ENCODE data around the gene TEFM.
"Not testable (repeated sequence)": the region's sequence is repeated elsewhere in the genome, so short reads cannot be mapped to it uniquely, and the experiment has no call there.

TEFM gene

GRCh38 chr17:30915833-30916611 is 10.0 kb upstream of the TEFM start:
- CTCF ChIA-PET: interaction anchor here (0.7 kb wide), 1 partner anchor 10 kb away, joined by 3 read pairs; the partner anchor contains the start of gene TEFM
- POLR2A ChIA-PET: interaction anchor here (1.4 to 2.4 kb wide), 2 partner anchors 9 to 17 kb away, joined by 5 to 21 read pairs; partner anchors contain the start of gene TEFM
- no peak for DNase-seq (ENCODE audit: extremely low spot score)
- no peak for TF ChIP-seq TARDBP (IDR thresholded peaks at IDR 0.05)
- no peak for TF ChIP-seq HDGF (IDR thresholded peaks at IDR 0.05; ENCODE audit: borderline replicate concordance)

GRCh38 chr17:30913955-30914354 is 7.9 kb upstream of the TEFM start:
- POLR2A ChIA-PET: interaction anchor here (2.4 kb wide), 1 partner anchor 7 kb away, joined by 21 read pairs; the partner anchor contains the start of gene TEFM
- DNase-seq (ENCODE audit: extremely low spot score): no peak
- CTCF ChIA-PET: no interaction called here
- TF ChIP-seq ARNT (IDR thresholded peaks at IDR 0.05): no peak
- no peak for TF ChIP-seq LEF1 (IDR thresholded peaks at IDR 0.05; ENCODE audit: borderline replicate concordance)
- no peak for TF ChIP-seq ELF4 (IDR thresholded peaks at IDR 0.05)
- TF ChIP-seq PKNOX1 (IDR thresholded peaks at IDR 0.05): no peak
- TF ChIP-seq SUZ12 (IDR thresholded peaks at IDR 0.05): no peak
- TF ChIP-seq CTBP1 (IDR thresholded peaks at IDR 0.05; ENCODE audit: borderline replicate concordance): no peak
- no peak for TF ChIP-seq SP1 (IDR thresholded peaks at IDR 0.05)
- TF ChIP-seq FOXM1 (IDR thresholded peaks at IDR 0.05; ENCODE audit: borderline replicate concordance): no peak
- TF ChIP-seq BHLHE40 (IDR thresholded peaks at IDR 0.05; ENCODE audit: borderline replicate concordance): no peak
- TF ChIP-seq TARDBP (IDR thresholded peaks at IDR 0.05): no peak

GRCh38 chr17:30910151-30910550 is 4.1 kb upstream of the TEFM start:
- not testable (repeated sequence) for DNase-seq (ENCODE audit: extremely low spot score)
- POLR2A ChIA-PET: interaction anchor here (1.0 kb wide), 1 partner anchor 624 kb away, joined by 3 read pairs; no protein-coding TSS in a partner anchor
- CTCF ChIA-PET: interaction anchor here (1.1 kb wide), 1 partner anchor 85 kb away, joined by 3 read pairs; no protein-coding TSS in a partner anchor

GRCh38 chr17:30908717-30909420 is 2.8 kb upstream of the TEFM start:
- ChIA-PET CTCF (no interaction called here), POLR2A (no interaction called here)
- TF ChIP-seq BHLHE40 (IDR thresholded peaks at IDR 0.05; ENCODE audit: borderline replicate concordance): no peak
- no peak for TF ChIP-seq L3MBTL2 (conservative IDR thresholded peaks at IDR 0.05)
- no peak for TF ChIP-seq LEF1 (IDR thresholded peaks at IDR 0.05; ENCODE audit: borderline replicate concordance)
- TF ChIP-seq CTBP1 (IDR thresholded peaks at IDR 0.05; ENCODE audit: borderline replicate concordance): no peak
- TF ChIP-seq NFRKB (IDR thresholded peaks at IDR 0.05): no peak
- no peak for TF ChIP-seq TARDBP (IDR thresholded peaks at IDR 0.05)
- no peak for TF ChIP-seq HDGF (IDR thresholded peaks at IDR 0.05; ENCODE audit: borderline replicate concordance)
- TF ChIP-seq FOXK2 (IDR thresholded peaks at IDR 0.05): no peak
- TF ChIP-seq ZNF384 (IDR thresholded peaks at IDR 0.05): no peak
- no peak for TF ChIP-seq FOXM1 (IDR thresholded peaks at IDR 0.05; ENCODE audit: borderline replicate concordance)
- no peak for DNase-seq (ENCODE audit: extremely low spot score)

- POLR2A ChIA-PET: interaction anchor here (0.9 to 2.8 kb wide), 2 partner anchors 65 to 103 kb away, joined by 3 to 17 read pairs; partner anchors contain the start of gene RNF135
- CTCF ChIA-PET: no interaction called here
- TF ChIP-seq FOXA1 (IDR thresholded peaks at IDR 0.05): no peak
- no peak for TF ChIP-seq ARNT (IDR thresholded peaks at IDR 0.05)
- peak; percentile 17 for DNase-seq (ENCODE audit: extremely low spot score)
These were observed 317 bp downstream of the TEFM start for GRCh38 chr17:30905742-30906100.

GRCh38 chr17:30897311-30897710 is 8.7 kb downstream of the TEFM start:
- POLR2A ChIA-PET: interaction anchor here (1.0 kb wide), 1 partner anchor 9 kb away, joined by 3 read pairs; no protein-coding TSS in a partner anchor
- DNase-seq (ENCODE audit: extremely low spot score): no peak
- TF ChIP-seq ARNT (IDR thresholded peaks at IDR 0.05) (peak; percentile 54; the same call in 1 of the 2 replicates), SP1 (IDR thresholded peaks at IDR 0.05) (no peak), PKNOX1 (IDR thresholded peaks at IDR 0.05) (peak; percentile 52), CTBP1 (IDR thresholded peaks at IDR 0.05; ENCODE audit: borderline replicate concordance) (no peak)
- CTCF ChIA-PET: no interaction called here

GRCh38 chr17:30894236-30894635 is 11.8 kb downstream of the TEFM start:
- POLR2A ChIA-PET: no interaction called here
- TF ChIP-seq L3MBTL2 (conservative IDR thresholded peaks at IDR 0.05) (no peak), NFRKB (IDR thresholded peaks at IDR 0.05) (no peak), ELF4 (IDR thresholded peaks at IDR 0.05) (no peak), ZNF384 (IDR thresholded peaks at IDR 0.05) (no peak), ARNT (IDR thresholded peaks at IDR 0.05) (no peak), PKNOX1 (IDR thresholded peaks at IDR 0.05) (no peak), CTBP1 (IDR thresholded peaks at IDR 0.05; ENCODE audit: borderline replicate concordance) (no peak), LEF1 (IDR thresholded peaks at IDR 0.05; ENCODE audit: borderline replicate concordance) (no peak), BHLHE40 (IDR thresholded peaks at IDR 0.05; ENCODE audit: borderline replicate concordance) (no peak), FOXK2 (IDR thresholded peaks at IDR 0.05) (no peak), TARDBP (IDR thresholded peaks at IDR 0.05) (no peak), SUZ12 (IDR thresholded peaks at IDR 0.05) (no peak), SP1 (IDR thresholded peaks at IDR 0.05) (no peak), HDGF (IDR thresholded peaks at IDR 0.05; ENCODE audit: borderline replicate concordance) (no peak), FOXA1 (IDR thresholded peaks at IDR 0.05) (no peak), FOXM1 (IDR thresholded peaks at IDR 0.05; ENCODE audit: borderline replicate concordance) (no peak)
- DNase-seq (ENCODE audit: extremely low spot score): no peak
- CTCF ChIA-PET: interaction anchor here (0.8 kb wide), 1 partner anchor 11 kb away, joined by 3 read pairs; no protein-coding TSS in a partner anchor

Measured in HEK293T (cell line).